IPS-18c (cell line): ENCODE measurements around the gene LYST.
"Not testable (repeated sequence)": the region's sequence is repeated elsewhere in the genome, so short reads cannot be mapped to it uniquely, and the experiment has no call there.

ENCODE experiments used
- H3K4me3 ChIP-seq: 2 replicates; pipeline ENCODE4 v1.7.0; 2013; ENCODE audit warnings: low read depth, mild to moderate bottlenecking, low read length, moderate library complexity; ENCODE audit not compliant: insufficient read depth
- H3K9me3 ChIP-seq: one replicate; pipeline ENCODE4 v1.6.1; 2013; ENCODE audit warnings: mild to moderate bottlenecking, low read length, moderate library complexity; ENCODE audit not compliant: control insufficient read depth, insufficient read depth

Gene LYST

GRCh38 chr1:235628316-235629005 lies 238.2 kb downstream of the LYST start:
- H3K4me3 ChIP-seq: no peak overlapping the region
- H3K9me3 ChIP-seq: no peaks in the 10 kb centered on the region

- H3K4me3 ChIP-seq: no peak overlapping the region
- H3K9me3 ChIP-seq: no peaks in the 10 kb centered on the region
Observed at GRCh38 chr1:235625831-235626230, 240.9 kb downstream of the LYST start.

GRCh38 chr1:235625340-235625739 lies 241.4 kb downstream of the LYST start:
- H3K4me3 ChIP-seq: no peak overlapping the region
- H3K9me3 ChIP-seq: no peaks in the 10 kb centered on the region

- H3K4me3 ChIP-seq: no peak overlapping the region
Observed at GRCh38 chr1:235624721-235625333, 241.9 kb downstream of the LYST start.

DNA sequence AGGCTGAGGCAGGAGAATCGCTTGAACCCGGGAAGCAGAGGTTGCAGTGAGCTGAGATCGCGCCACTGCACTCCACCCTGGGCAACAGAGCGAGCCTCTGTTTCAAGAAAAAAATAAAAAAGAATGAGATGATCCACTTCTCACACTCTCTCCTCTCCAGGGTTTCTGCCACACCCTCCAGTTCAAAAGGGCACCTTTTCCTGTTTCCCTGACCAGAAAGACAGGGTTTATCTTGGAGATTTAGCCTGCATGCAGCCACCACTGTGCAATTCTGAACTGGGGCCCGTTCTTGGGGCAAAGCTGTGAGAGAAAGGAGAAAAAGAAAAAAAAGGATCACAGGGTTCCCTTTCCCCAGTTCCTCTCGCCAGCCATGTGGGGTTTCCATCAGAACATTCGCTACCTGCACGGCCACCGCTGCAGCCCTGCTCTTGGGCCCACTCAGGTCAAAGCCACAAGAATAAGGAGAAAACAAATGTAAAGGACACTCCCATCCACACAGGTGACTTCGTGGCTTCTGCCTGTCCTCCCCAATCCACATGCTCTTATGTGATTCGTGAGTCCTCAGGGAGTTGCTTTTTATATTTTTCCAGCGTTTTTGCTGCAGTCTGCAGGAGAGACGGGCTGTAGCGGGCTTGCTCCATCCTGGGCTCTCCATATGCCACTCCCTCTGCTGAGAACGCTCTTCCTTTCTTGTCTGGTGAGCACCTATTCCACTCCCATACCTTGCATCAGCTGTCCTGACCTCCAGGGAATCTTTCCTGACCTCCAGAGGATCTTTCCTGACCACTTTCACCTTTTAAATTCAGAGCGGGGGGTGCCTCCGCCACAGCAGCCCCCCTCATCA lies 243.5 kb downstream of the LYST start:
- H3K4me3 ChIP-seq: no peak overlapping the region
- H3K9me3 ChIP-seq: no peaks in the 10 kb centered on the region

More at GRCh38 chr1:235624721-235625333, 241.9 kb downstream of the LYST start:
- H3K9me3 ChIP-seq: no peaks in the 10 kb centered on the region

DNA sequence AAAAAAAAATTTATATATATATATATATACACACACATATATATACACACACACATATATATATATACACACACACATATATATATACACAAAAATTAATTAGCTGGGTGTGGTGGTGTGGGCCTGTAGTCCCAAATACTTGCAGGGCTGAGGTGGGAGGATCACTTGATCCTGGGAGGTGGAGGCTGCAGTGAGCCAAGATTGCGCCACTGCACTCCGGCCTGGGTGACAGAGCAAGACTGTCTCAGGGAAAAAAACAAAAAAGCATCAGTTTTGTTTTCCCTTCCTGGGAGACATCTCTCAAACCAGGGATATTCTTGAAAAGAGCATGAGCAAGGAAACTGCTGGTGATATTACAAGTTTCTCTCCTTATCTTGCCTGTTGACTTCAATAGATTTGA lies 247.6 kb downstream of the LYST start:
- not testable (repeated sequence) for H3K9me3 ChIP-seq, H3K4me3 ChIP-seq

- Histone ChIP-seq H3K4me3 (no peak overlapping the region), H3K9me3 (no peaks in the 10 kb centered on the region)
Observed at GRCh38 chr1:235617808-235618207, 248.9 kb downstream of the LYST start.

GRCh38 chr1:235617140-235617539 lies 249.6 kb downstream of the LYST start:
- Histone ChIP-seq H3K9me3 (no peaks in the 10 kb centered on the region), H3K4me3 (no peak overlapping the region)

GRCh38 chr1:235614442-235614954 lies 252.2 kb downstream of the LYST start:
- H3K4me3 ChIP-seq: no peak overlapping the region
- no peaks in the 10 kb centered on the region for H3K9me3 ChIP-seq

GRCh38 chr1:235613602-235614001 lies 253.1 kb downstream of the LYST start:
- no peaks in the 10 kb centered on the region for H3K9me3 ChIP-seq
- no peak overlapping the region for H3K4me3 ChIP-seq

GRCh38 chr1:235612761-235613160 lies 253.9 kb downstream of the LYST start:
- no peaks in the 10 kb centered on the region for H3K9me3 ChIP-seq
- no peak overlapping the region for H3K4me3 ChIP-seq
